ENCODE data around the gene GALR3. TPM values are rescaled to one million over a fixed set of nuclear protein-coding genes. Genes with fewer than 3 reads are reported as not detected.

Gene GALR3
- total and polyA plus RNA-seq, 9 donors: 0.09 to 0.14 (median 0.10) TPM; not detected in 6

DNA sequence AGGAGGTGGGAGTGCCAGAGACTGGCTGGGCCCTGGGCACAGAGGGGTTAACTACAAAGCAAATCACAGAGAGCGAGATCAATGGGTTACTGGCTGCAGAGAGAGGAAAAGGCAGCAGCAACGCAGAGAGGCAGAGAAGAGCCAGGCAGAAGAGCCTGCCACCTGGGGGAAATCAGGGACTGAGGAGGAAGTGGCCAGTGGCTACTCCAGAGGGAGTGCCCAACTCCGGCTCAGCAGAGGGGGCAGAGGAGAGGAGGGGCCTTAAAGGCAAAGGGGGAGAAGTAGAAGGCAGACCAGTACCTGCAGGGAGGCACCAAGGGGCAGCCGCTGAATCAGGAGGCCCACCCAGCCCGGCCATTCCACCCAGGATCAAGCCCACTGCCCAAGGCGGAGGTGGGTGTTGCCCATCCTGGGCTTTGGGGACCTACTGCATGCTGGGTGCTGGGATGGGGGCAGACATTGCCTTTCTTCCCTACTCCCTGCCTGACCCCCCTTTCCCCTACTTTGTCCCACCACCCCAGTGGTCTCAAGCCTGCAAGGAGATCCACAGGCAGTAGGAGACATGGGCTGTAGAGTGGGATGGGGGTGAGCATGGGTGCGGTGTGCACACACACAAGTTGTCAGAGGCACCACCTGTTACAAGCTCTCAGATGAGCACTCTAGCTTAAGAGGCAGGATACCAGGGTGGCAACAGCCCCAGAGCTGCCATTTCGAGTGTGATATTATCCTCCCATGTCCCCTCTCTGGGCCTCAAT lies 926 bp upstream of the GALR3 start:
- Histone ChIP-seq H3K27ac (ENCODE audit: low read length) (no peak overlapping the region), H3K36me3 (ENCODE audit: control insufficient read depth, insufficient read depth, low read length) (no peaks in the 10 kb centered on the region), H3K27me3 (ENCODE audit: control insufficient read depth, insufficient read depth, low read length) (peaks cover 57% of the 10 kb centered on the region), H3K9me3 (replicated peaks; ENCODE audit: control insufficient read depth, low read depth, low read length) (no peaks in the 10 kb centered on the region), H3K4me3 (ENCODE audit: low read length) (no peak overlapping the region), H3K4me1 (ENCODE audit: control insufficient read depth, insufficient read depth, low read length) (peaks cover 33% of the 10 kb centered on the region)
- WGBS (ENCODE audit: insufficient coverage): 19% methylated on average over 4 of the region's 8 CpGs
- no peak for DNase-seq

- H3K27me3 ChIP-seq (ENCODE audit: control insufficient read depth, insufficient read depth, low read length): peaks cover 40% of the 10 kb centered on the region
- H3K4me1 ChIP-seq (ENCODE audit: control insufficient read depth, insufficient read depth, low read length): peaks cover 18% of the 10 kb centered on the region
- WGBS (ENCODE audit: insufficient coverage): 5% methylated on average over 135 of the region's 135 CpGs
- H3K4me3 ChIP-seq (ENCODE audit: low read length): peak overlapping the region; percentile 19
- H3K36me3 ChIP-seq (ENCODE audit: control insufficient read depth, insufficient read depth, low read length): peaks cover 14% of the 10 kb centered on the region
- no peak overlapping the region for H3K27ac ChIP-seq (ENCODE audit: low read length)
- H3K9me3 ChIP-seq (replicated peaks; ENCODE audit: control insufficient read depth, low read depth, low read length): no peaks in the 10 kb centered on the region
- no peak for DNase-seq
Observed at GRCh38 chr22:37824674-37825641, 1.8 kb downstream of the GALR3 start.

- DNase-seq: peak; percentile 91
- H3K27ac ChIP-seq (ENCODE audit: low read length): peak overlapping the region; percentile 62
- H3K27me3 ChIP-seq (ENCODE audit: control insufficient read depth, insufficient read depth, low read length): peaks cover 26% of the 10 kb centered on the region
- H3K36me3 ChIP-seq (ENCODE audit: control insufficient read depth, insufficient read depth, low read length): peaks cover 35% of the 10 kb centered on the region
- no peak overlapping the region for H3K4me3 ChIP-seq (ENCODE audit: low read length)
- 10% methylated on average over 9 of the region's 9 CpGs for WGBS (ENCODE audit: insufficient coverage)
- H3K4me1 ChIP-seq (ENCODE audit: control insufficient read depth, insufficient read depth, low read length): peaks cover 18% of the 10 kb centered on the region
- no peaks in the 10 kb centered on the region for H3K9me3 ChIP-seq (replicated peaks; ENCODE audit: control insufficient read depth, low read depth, low read length)
Observed at GRCh38 chr22:37827056-37827455, 3.9 kb downstream of the GALR3 start.

DNA sequence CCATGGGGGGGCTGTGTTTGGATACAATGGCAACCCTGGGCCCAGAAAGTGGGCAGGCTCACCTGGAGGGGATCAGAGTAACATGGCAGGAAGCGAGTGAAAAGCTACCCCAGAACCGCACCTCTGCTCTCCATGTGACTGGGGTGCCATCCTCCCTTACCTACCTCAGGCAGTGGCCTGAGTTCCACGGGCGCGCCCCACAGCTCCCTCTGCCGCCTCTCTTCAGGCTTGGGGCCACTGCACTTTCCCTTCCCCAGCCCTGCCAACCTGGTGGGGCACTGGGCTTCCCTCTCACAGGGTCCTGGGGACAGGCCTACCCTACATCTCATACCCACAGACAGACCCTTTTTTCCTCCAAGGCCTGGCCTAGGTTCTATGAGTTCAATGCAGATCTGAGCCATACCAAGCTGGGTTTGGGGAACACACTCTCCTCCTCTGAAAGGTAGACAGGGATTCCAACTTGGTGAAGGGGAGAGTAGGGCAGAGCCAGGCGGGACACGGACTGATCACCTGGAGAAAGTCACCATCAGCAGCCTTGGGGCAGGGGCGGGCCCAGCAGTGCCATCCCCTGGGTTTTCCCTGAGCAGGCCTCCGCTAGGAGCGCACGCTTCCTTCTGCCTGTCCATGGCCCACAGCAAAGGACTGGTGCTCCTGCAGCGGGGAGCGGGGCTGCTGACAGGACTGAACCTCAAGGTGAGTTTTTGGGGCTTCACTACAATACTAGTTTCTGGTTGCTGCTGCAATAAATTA lies 7.1 kb downstream of the GALR3 start:
- WGBS (ENCODE audit: insufficient coverage): 83% methylated on average over 13 of the region's 14 CpGs
- peaks cover 2% of the 10 kb centered on the region for H3K27me3 ChIP-seq (ENCODE audit: control insufficient read depth, insufficient read depth, low read length)
- peaks cover 12% of the 10 kb centered on the region for H3K4me1 ChIP-seq (ENCODE audit: control insufficient read depth, insufficient read depth, low read length)
- DNase-seq: no peak
- H3K36me3 ChIP-seq (ENCODE audit: control insufficient read depth, insufficient read depth, low read length): peaks cover 61% of the 10 kb centered on the region
- H3K9me3 ChIP-seq (replicated peaks; ENCODE audit: control insufficient read depth, low read depth, low read length): no peaks in the 10 kb centered on the region
- H3K4me3 ChIP-seq (ENCODE audit: low read length): no peak overlapping the region
- H3K27ac ChIP-seq (ENCODE audit: low read length): no peak overlapping the region

DNA sequence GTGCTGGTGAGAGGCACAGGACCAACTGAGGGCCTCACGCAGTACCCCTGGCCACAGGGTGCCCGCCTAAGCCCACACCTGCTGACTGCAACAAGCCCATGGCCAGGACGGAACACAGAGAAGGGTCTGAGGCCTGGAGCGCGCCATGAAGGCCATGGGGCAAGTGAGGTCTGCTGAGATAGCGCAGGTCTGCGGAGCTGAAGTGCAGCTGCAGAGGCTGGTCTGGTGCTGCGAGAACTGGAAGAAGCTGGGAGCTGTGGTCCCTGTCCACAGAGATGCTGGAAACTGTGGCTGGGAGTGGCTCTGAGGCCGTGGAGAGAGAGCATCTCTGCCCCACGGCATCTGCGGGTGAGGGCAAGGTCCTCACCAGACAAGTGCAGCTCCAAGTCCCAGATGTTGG lies 8.3 kb downstream of the GALR3 start:
- peaks cover 66% of the 10 kb centered on the region for H3K36me3 ChIP-seq (ENCODE audit: control insufficient read depth, insufficient read depth, low read length)
- H3K27ac ChIP-seq (ENCODE audit: low read length): no peak overlapping the region

GRCh38 chr22:37832022-37832857 lies 9.1 kb downstream of the GALR3 start:
- no peaks in the 10 kb centered on the region for H3K9me3 ChIP-seq (replicated peaks; ENCODE audit: control insufficient read depth, low read depth, low read length)
- WGBS (ENCODE audit: insufficient coverage): 88% methylated on average over 15 of the region's 16 CpGs
- no peak overlapping the region for H3K27ac ChIP-seq (ENCODE audit: low read length)
- no peak overlapping the region for H3K4me3 ChIP-seq (ENCODE audit: low read length)
- peaks cover 3% of the 10 kb centered on the region for H3K4me1 ChIP-seq (ENCODE audit: control insufficient read depth, insufficient read depth, low read length)
- no peaks in the 10 kb centered on the region for H3K27me3 ChIP-seq (ENCODE audit: control insufficient read depth, insufficient read depth, low read length)
- no peak for DNase-seq
- H3K36me3 ChIP-seq (ENCODE audit: control insufficient read depth, insufficient read depth, low read length): peaks cover 71% of the 10 kb centered on the region

More for the DNA sequence above, 8.3 kb downstream of the GALR3 start:
- H3K9me3 ChIP-seq (replicated peaks; ENCODE audit: control insufficient read depth, low read depth, low read length): no peaks in the 10 kb centered on the region
- DNase-seq: no peak
- H3K4me1 ChIP-seq (ENCODE audit: control insufficient read depth, insufficient read depth, low read length): peaks cover 10% of the 10 kb centered on the region
- WGBS (ENCODE audit: insufficient coverage): 99% methylated on average over 11 of the region's 11 CpGs
- no peak overlapping the region for H3K4me3 ChIP-seq (ENCODE audit: low read length)
- no peaks in the 10 kb centered on the region for H3K27me3 ChIP-seq (ENCODE audit: control insufficient read depth, insufficient read depth, low read length)

DNA sequence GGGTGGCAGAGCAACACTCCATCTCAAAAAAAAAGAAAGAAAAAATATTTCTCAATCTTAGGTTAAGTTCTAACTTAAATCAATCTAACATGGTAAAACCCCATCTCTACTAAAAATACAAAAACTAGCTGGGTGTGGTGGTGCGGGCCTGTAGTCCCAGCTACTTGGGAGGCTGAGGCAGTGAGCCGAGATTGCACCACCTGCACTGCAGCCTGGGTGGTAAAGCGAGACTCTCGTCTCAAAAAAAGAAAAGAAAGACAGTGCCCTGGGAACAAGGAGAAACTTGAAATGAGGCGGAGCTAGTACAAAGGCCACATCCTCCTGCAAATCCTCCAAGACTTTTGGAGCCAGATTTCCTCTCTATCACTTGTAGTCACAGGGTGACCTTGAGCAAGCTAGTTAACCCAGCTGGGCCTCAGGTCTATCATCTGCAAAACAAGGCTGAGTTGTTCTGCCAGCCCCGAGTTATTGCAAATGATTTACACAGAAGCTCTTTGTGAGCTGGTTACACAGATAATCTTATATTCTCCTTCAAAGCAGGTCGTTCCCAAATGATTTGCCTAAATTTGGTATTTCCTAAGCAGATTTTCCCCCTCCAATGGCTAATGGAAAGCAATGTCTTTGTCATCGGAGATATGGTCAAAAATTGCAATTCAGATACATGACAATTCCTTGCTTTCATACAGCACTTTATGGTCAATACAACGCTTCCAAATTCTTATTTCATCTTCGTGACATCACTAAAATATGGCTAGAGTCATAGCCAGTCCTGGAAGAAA lies 19.0 kb downstream of the GALR3 start:
- H3K27ac ChIP-seq (ENCODE audit: low read length): no peak overlapping the region
- H3K9me3 ChIP-seq (replicated peaks; ENCODE audit: control insufficient read depth, low read depth, low read length): peaks cover 4% of the 10 kb centered on the region
- no peak for DNase-seq
- no peak overlapping the region for H3K4me3 ChIP-seq (ENCODE audit: low read length)
- peaks cover 19% of the 10 kb centered on the region for H3K36me3 ChIP-seq (ENCODE audit: control insufficient read depth, insufficient read depth, low read length)
- H3K4me1 ChIP-seq (ENCODE audit: control insufficient read depth, insufficient read depth, low read length): peaks cover 9% of the 10 kb centered on the region
- no peaks in the 10 kb centered on the region for H3K27me3 ChIP-seq (ENCODE audit: control insufficient read depth, insufficient read depth, low read length)
- 73% methylated on average over 4 of the region's 10 CpGs for WGBS (ENCODE audit: insufficient coverage)

GRCh38 chr22:37843741-37844089 lies 20.5 kb downstream of the GALR3 start:
- Histone ChIP-seq H3K9me3 (replicated peaks; ENCODE audit: control insufficient read depth, low read depth, low read length) (peaks cover 4% of the 10 kb centered on the region), H3K27ac (ENCODE audit: low read length) (peak overlapping the region; percentile 92), H3K4me1 (ENCODE audit: control insufficient read depth, insufficient read depth, low read length) (peaks cover 17% of the 10 kb centered on the region), H3K36me3 (ENCODE audit: control insufficient read depth, insufficient read depth, low read length) (peaks cover 10% of the 10 kb centered on the region), H3K27me3 (ENCODE audit: control insufficient read depth, insufficient read depth, low read length) (no peaks in the 10 kb centered on the region), H3K4me3 (ENCODE audit: low read length) (peak overlapping the region; percentile 52)
- DNase-seq: peak; percentile 46
- 0% methylated on average over 46 of the region's 46 CpGs for WGBS (ENCODE audit: insufficient coverage)

DNA sequence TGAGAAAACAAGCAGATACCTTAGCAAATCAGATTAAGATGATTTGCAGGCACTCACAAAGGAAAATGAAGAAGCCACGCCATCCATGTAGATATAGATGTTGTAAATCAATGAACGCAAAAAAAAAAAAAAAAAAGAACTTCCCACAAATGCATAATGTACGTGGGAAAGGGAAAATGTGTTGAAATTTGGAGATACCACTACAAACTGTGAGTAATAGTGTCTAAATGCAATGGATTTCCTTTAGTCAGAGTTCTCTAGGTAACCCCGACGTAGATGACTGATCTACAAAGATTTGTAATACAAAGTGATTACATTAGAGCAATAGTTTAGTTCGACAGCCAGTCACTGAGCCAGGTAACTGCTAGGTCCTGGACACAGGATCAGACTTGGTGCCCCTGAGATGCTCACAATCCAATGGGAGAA lies 21.7 kb downstream of the GALR3 start:
- Histone ChIP-seq H3K27me3 (ENCODE audit: control insufficient read depth, insufficient read depth, low read length) (no peaks in the 10 kb centered on the region), H3K4me1 (ENCODE audit: control insufficient read depth, insufficient read depth, low read length) (peaks cover 19% of the 10 kb centered on the region), H3K36me3 (ENCODE audit: control insufficient read depth, insufficient read depth, low read length) (peaks cover 2% of the 10 kb centered on the region), H3K9me3 (replicated peaks; ENCODE audit: control insufficient read depth, low read depth, low read length) (peaks cover 4% of the 10 kb centered on the region), H3K4me3 (ENCODE audit: low read length) (peak overlapping the region; percentile 52), H3K27ac (ENCODE audit: low read length) (peak overlapping the region; percentile 92)
- DNase-seq: no peak
- 100% methylated on average over 1 of the region's 6 CpGs for WGBS (ENCODE audit: insufficient coverage)

All from muscle of leg (tissue), 11 donors.